ENCODE data around the gene ARHGAP26. TPM values are rescaled to one million over a fixed set of nuclear protein-coding genes. Genes with fewer than 3 reads are reported as not detected.

ARHGAP26 gene
- total RNA-seq, 1 experiment from 2014 or later: 34.5 TPM

DNA sequence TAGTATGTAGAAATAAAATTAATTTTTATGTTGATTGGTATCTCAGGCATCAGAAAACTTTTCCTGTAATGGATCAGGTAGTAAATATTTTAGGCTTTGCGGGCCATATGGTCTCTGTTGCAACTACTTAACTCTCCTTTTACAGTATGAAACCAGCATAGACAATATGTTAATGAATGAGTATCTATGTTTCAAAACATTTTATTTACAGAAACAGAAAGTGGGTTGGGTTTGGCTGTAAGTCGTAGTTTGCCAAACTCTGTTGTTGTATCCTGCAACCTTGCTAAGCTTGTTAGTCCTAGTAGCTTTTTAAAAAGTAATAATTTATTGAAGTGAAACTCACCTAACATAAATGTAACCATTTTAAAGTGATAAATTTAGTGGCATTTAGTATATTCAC is 501.3 kb downstream of the ARHGAP26 start (continued):
- TF ChIP-seq MAX (IDR thresholded peaks at IDR 0.05) (no peak), JUND (IDR thresholded peaks at IDR 0.05) (no peak), RAD21 (IDR thresholded peaks at IDR 0.05; ENCODE audit: low read depth) (no peak)

DNA sequence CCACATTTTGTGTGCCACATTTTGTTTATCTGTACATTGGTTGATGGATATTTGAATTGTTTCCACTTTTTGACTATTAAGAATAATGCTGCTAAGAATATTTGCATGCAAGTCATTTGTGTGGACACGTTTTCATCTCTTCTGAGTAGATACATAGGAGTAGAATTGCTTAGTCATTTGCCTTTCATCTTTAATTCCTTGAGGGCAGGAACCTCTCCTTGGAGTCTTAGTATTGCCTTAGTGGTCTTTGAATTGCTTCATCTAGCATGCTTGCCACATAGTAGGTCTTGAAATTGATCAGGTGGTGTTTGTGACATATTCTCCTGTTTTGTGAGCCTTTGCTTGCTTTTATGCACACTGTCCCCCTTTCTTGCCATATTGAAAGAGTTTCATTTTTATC is 504.8 kb downstream of the ARHGAP26 start:
- ChIA-PET CTCF (no interaction called here), RAD21 (ENCODE audit: low non-redundant PET in 1 of 2, low total read pairs in 2 of 2, uncharacterized antibody in 2 of 2, unreplicated experiment in 2 of 2) (no interaction called here), POLR2A (no interaction called here)
- no peaks in the 10 kb centered on the region for H3K27me3 ChIP-seq (ENCODE audit: insufficient read depth, low read length)
- BruUV-seq (replicated peaks): no TSS peak
- intact Hi-C loops (cut with micrococcal nuclease): no loop called here
- no peaks in the 10 kb centered on the region for H3K9me3 ChIP-seq (ENCODE audit: control insufficient read depth in 1 of 2, insufficient read depth in 1 of 2, low read depth in 1 of 2, low read length in 2 of 2)
- TF ChIP-seq MAX (IDR thresholded peaks at IDR 0.05) (no peak), SIN3A (IDR thresholded peaks at IDR 0.05; ENCODE audit: low read depth) (no peak), JUND (IDR thresholded peaks at IDR 0.05) (no peak), FOSL1 (IDR thresholded peaks at IDR 0.05; ENCODE audit: low read depth) (no peak), ELF1 (IDR thresholded peaks at IDR 0.05; ENCODE audit: borderline replicate concordance, low read depth) (no peak), EZH2 (IDR thresholded peaks at IDR 0.05) (no peak), POLR2AphosphoS5 (IDR thresholded peaks at IDR 0.05; ENCODE audit: low read depth, low read length) (no peak), CBX3 (IDR thresholded peaks at IDR 0.05; ENCODE audit: low read depth) (no peak), TCF7L2 (IDR thresholded peaks at IDR 0.05; ENCODE audit: borderline replicate concordance, extremely low read depth, insufficient read depth, insufficient read length) (no peak), POLR2A (IDR thresholded peaks at IDR 0.05; ENCODE audit: borderline replicate concordance, extremely low read depth, insufficient read depth, insufficient read length) (no peak), SRF (IDR thresholded peaks at IDR 0.05; ENCODE audit: low read depth) (no peak)
- TF ChIP-seq, protein P1, sequence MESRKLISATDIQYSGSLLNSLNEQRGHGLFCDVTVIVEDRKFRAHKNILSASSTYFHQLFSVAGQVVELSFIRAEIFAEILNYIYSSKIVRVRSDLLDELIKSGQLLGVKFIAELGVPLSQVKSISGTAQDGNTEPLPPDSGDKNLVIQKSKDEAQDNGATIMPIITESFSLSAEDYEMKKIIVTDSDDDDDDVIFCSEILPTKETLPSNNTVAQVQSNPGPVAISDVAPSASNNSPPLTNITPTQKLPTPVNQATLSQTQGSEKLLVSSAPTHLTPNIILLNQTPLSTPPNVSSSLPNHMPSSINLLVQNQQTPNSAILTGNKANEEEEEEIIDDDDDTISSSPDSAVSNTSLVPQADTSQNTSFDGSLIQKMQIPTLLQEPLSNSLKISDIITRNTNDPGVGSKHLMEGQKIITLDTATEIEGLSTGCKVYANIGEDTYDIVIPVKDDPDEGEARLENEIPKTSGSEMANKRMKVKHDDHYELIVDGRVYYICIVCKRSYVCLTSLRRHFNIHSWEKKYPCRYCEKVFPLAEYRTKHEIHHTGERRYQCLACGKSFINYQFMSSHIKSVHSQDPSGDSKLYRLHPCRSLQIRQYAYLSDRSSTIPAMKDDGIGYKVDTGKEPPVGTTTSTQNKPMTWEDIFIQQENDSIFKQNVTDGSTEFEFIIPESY (IDR thresholded peaks at IDR 0.05; ENCODE audit: extremely low read depth, insufficient replicate concordance, low read length): no peak
- TF ChIP-seq, protein P2, sequence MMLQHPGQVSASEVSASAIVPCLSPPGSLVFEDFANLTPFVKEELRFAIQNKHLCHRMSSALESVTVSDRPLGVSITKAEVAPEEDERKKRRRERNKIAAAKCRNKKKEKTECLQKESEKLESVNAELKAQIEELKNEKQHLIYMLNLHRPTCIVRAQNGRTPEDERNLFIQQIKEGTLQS (IDR thresholded peaks at IDR 0.05): no peak
- TF ChIP-seq, protein P3, sequence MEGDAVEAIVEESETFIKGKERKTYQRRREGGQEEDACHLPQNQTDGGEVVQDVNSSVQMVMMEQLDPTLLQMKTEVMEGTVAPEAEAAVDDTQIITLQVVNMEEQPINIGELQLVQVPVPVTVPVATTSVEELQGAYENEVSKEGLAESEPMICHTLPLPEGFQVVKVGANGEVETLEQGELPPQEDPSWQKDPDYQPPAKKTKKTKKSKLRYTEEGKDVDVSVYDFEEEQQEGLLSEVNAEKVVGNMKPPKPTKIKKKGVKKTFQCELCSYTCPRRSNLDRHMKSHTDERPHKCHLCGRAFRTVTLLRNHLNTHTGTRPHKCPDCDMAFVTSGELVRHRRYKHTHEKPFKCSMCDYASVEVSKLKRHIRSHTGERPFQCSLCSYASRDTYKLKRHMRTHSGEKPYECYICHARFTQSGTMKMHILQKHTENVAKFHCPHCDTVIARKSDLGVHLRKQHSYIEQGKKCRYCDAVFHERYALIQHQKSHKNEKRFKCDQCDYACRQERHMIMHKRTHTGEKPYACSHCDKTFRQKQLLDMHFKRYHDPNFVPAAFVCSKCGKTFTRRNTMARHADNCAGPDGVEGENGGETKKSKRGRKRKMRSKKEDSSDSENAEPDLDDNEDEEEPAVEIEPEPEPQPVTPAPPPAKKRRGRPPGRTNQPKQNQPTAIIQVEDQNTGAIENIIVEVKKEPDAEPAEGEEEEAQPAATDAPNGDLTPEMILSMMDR (IDR thresholded peaks at IDR 0.05 in 2 of 3, conservative IDR thresholded peaks at IDR 0.05 in 1 of 3; ENCODE audit: borderline replicate concordance in 1 of 3, insufficient read depth in 1 of 3, low read depth in 2 of 3, low read length in 2 of 3): no peak
- TF ChIP-seq, protein P4, sequence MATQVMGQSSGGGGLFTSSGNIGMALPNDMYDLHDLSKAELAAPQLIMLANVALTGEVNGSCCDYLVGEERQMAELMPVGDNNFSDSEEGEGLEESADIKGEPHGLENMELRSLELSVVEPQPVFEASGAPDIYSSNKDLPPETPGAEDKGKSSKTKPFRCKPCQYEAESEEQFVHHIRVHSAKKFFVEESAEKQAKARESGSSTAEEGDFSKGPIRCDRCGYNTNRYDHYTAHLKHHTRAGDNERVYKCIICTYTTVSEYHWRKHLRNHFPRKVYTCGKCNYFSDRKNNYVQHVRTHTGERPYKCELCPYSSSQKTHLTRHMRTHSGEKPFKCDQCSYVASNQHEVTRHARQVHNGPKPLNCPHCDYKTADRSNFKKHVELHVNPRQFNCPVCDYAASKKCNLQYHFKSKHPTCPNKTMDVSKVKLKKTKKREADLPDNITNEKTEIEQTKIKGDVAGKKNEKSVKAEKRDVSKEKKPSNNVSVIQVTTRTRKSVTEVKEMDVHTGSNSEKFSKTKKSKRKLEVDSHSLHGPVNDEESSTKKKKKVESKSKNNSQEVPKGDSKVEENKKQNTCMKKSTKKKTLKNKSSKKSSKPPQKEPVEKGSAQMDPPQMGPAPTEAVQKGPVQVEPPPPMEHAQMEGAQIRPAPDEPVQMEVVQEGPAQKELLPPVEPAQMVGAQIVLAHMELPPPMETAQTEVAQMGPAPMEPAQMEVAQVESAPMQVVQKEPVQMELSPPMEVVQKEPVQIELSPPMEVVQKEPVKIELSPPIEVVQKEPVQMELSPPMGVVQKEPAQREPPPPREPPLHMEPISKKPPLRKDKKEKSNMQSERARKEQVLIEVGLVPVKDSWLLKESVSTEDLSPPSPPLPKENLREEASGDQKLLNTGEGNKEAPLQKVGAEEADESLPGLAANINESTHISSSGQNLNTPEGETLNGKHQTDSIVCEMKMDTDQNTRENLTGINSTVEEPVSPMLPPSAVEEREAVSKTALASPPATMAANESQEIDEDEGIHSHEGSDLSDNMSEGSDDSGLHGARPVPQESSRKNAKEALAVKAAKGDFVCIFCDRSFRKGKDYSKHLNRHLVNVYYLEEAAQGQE (IDR thresholded peaks at IDR 0.05; ENCODE audit: low read depth): no peak
- no peaks in the 10 kb centered on the region for H4K20me1 ChIP-seq (ENCODE audit: insufficient read depth)
- ATAC-seq: no peak
- H3K4me3 ChIP-seq (replicated peaks in 1 of 2; ENCODE audit: low read depth in 1 of 2, low read length in 2 of 2): no peak overlapping the region
- DNase-seq (ENCODE audit: low read depth, low spot score): no peak
- no peak overlapping the region for H3K9ac ChIP-seq (ENCODE audit: low read length)
- H2AFZ ChIP-seq (ENCODE audit: low read depth, low read length, poor library complexity, severe bottlenecking): no peak overlapping the region
- no peak overlapping the region for H3K4me2 ChIP-seq (ENCODE audit: low read length)
- no peak overlapping the region for H3K27ac ChIP-seq (ENCODE audit: low read depth, low read length)
- H3K4me1 ChIP-seq (ENCODE audit: control insufficient read depth in 1 of 2, insufficient read depth in 2 of 2, low read length in 2 of 2): peaks cover 0 to 3% of the 10 kb centered on the region in 2 experiments; a peak in 1 of 4 replicates
- no peaks in the 10 kb centered on the region for H3K79me2 ChIP-seq (ENCODE audit: insufficient read depth, low read length)
- H3K36me3 ChIP-seq (ENCODE audit: control insufficient read depth in 1 of 2, insufficient read depth in 2 of 2, low read length in 2 of 2): no peaks in the 10 kb centered on the region
- no peaks in the 10 kb centered on the region for H3K9me2 ChIP-seq (ENCODE audit: insufficient read depth)
